ENCODE results near the gene RELN. TPM values are rescaled to one million over a fixed set of nuclear protein-coding genes. Genes with fewer than 3 reads are reported as not detected.

Gene RELN
- total and polyA plus RNA-seq, 2 of the 13 experiments (the other 11 are each of a cell fraction or from before 2014, with no cell fraction given): 315 to 332 TPM

DNA sequence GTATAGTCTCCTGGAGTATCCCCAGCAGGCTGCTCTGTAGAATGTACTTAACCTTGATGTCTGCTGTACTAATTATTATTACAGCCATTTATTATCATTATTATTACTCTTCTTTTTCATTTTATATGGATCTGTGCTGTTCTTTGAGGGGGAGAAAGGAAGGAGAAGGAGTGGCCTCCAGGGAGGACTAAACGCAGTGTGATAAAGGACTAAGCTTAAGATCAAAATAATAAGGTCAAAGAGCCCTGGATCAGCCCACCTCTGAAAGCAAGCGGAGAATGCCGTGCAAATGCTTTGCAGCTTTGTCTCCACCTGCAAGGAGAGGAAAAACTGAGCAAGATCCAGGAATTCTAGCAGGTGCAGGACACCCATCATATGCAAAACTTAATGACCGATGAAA is 65.3 kb downstream of the RELN start:
- no peak overlapping the region for H3K4me2 ChIP-seq (ENCODE audit: low read depth, low read length)

DNA sequence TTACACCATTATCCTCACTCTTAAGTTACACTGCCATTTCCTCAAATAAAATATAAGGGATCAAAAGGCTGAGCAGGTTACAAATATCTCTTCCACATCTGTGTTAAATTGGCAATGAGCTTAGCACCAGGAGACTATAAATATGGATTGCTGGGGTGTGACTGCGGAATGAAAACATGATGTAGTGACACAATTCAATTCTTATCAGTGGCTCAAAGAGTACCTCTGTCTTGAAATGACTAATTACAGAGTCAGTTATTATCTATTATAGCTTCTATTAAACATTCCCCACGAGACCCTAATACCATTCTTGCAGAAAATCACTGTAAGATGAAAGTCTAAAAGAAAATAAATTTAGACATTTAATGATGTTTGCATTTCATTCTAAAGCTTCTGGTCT is 67.1 kb downstream of the RELN start:
- no peak overlapping the region for H2AFZ ChIP-seq (ENCODE audit: low read length)
- H3K79me2 ChIP-seq (ENCODE audit: insufficient read depth, low read length): peaks cover 3% of the 10 kb centered on the region
- 74% methylated on average over 2 of the region's 2 CpGs for WGBS (ENCODE audit: low lambda C conversion rate)
- H3K27me3 ChIP-seq (ENCODE audit: control insufficient read depth in 1 of 2, insufficient read depth in 2 of 2, low read length in 2 of 2): no peaks in the 10 kb centered on the region
- no peaks in the 10 kb centered on the region for H3K9me3 ChIP-seq (ENCODE audit: low read length)
- no peak overlapping the region for H3K4me3 ChIP-seq (replicated peaks in 1 of 3; ENCODE audit: insufficient read depth in 1 of 3, low read depth in 2 of 3, low read length in 3 of 3)
- H3K27ac ChIP-seq (ENCODE audit: extremely low read length, insufficient read depth, low read length): no peak overlapping the region
- no peak overlapping the region for H3K9ac ChIP-seq (ENCODE audit: insufficient read depth, low read depth, low read length)
- H3K4me1 ChIP-seq (ENCODE audit: insufficient read depth, low read length): no peaks in the 10 kb centered on the region
- intact Hi-C loops (cut with micrococcal nuclease; ENCODE audit: unreplicated experiment): no loop called here
- POLR2A ChIA-PET: no interaction called here
- BruUV-seq (replicated peaks): no TSS peak
- no peak overlapping the region for H3K4me2 ChIP-seq (ENCODE audit: low read depth, low read length)
- CTCF ChIA-PET (ENCODE audit: low intra/inter-chr PET ratio, low total read pairs): no interaction called here
- DNase-seq (ENCODE audit: low spot score): no peak
- no peaks in the 10 kb centered on the region; a peak in 3 of 5 replicates for H3K36me3 ChIP-seq (replicated peaks in 1 of 2; ENCODE audit: control insufficient read depth in 1 of 2, insufficient read depth in 2 of 2, low read length in 2 of 2)
- no peak for ATAC-seq
- no peak for FAIRE-seq
- H4K20me1 ChIP-seq (ENCODE audit: insufficient read depth, low read length): peaks cover 7% of the 10 kb centered on the region; the same call in 1 of the 2 replicates
- in situ Hi-C loops (cut with HindIII; ENCODE audit: extremely low pct_ligation_motif_present, low pct_unique_long_range_greater_than_20kb): no loop called here
- TF ChIP-seq, protein P1, sequence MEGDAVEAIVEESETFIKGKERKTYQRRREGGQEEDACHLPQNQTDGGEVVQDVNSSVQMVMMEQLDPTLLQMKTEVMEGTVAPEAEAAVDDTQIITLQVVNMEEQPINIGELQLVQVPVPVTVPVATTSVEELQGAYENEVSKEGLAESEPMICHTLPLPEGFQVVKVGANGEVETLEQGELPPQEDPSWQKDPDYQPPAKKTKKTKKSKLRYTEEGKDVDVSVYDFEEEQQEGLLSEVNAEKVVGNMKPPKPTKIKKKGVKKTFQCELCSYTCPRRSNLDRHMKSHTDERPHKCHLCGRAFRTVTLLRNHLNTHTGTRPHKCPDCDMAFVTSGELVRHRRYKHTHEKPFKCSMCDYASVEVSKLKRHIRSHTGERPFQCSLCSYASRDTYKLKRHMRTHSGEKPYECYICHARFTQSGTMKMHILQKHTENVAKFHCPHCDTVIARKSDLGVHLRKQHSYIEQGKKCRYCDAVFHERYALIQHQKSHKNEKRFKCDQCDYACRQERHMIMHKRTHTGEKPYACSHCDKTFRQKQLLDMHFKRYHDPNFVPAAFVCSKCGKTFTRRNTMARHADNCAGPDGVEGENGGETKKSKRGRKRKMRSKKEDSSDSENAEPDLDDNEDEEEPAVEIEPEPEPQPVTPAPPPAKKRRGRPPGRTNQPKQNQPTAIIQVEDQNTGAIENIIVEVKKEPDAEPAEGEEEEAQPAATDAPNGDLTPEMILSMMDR (CRISPR knock-in tag; IDR thresholded peaks at IDR 0.05): no peak
- no peak for TF ChIP-seq TAF15 (IDR thresholded peaks at IDR 0.05; ENCODE audit: low read depth, low read length, poor library complexity, severe bottlenecking)
- TF ChIP-seq NFE2L1 (CRISPR knock-in tag; IDR thresholded peaks at IDR 0.05; ENCODE audit: borderline replicate concordance): no peak
- TF ChIP-seq, protein P2, sequence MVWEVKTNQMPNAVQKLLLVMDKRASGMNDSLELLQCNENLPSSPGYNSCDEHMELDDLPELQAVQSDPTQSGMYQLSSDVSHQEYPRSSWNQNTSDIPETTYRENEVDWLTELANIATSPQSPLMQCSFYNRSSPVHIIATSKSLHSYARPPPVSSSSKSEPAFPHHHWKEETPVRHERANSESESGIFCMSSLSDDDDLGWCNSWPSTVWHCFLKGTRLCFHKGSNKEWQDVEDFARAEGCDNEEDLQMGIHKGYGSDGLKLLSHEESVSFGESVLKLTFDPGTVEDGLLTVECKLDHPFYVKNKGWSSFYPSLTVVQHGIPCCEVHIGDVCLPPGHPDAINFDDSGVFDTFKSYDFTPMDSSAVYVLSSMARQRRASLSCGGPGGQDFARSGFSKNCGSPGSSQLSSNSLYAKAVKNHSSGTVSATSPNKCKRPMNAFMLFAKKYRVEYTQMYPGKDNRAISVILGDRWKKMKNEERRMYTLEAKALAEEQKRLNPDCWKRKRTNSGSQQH (CRISPR knock-in tag; IDR thresholded peaks at IDR 0.05; ENCODE audit: low read depth): no peak
- TF ChIP-seq ZNF616 (CRISPR knock-in tag; IDR thresholded peaks at IDR 0.05; ENCODE audit: low read depth): no peak
- no peak for TF ChIP-seq PCBP2 (optimal IDR thresholded peaks at IDR 0.05; ENCODE audit: low read depth, low read length, poor library complexity, severe bottlenecking)
- TF ChIP-seq ZNF350 (CRISPR knock-in tag; IDR thresholded peaks at IDR 0.05; ENCODE audit: borderline replicate concordance, low read depth): no peak
- no peak for TF ChIP-seq FOXC1 (CRISPR knock-in tag; IDR thresholded peaks at IDR 0.05; ENCODE audit: borderline replicate concordance)
- TF ChIP-seq, protein P3, sequence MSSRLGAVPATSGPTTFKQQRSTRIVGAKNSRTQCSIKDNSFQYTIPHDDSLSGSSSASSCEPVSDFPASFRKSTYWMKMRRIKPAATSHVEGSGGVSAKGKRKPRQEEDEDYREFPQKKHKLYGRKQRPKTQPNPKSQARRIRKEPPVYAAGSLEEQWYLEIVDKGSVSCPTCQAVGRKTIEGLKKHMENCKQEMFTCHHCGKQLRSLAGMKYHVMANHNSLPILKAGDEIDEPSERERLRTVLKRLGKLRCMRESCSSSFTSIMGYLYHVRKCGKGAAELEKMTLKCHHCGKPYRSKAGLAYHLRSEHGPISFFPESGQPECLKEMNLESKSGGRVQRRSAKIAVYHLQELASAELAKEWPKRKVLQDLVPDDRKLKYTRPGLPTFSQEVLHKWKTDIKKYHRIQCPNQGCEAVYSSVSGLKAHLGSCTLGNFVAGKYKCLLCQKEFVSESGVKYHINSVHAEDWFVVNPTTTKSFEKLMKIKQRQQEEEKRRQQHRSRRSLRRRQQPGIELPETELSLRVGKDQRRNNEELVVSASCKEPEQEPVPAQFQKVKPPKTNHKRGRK (CRISPR knock-in tag; IDR thresholded peaks at IDR 0.05): no peak
- TF ChIP-seq NR1H2 (CRISPR knock-in tag; IDR thresholded peaks at IDR 0.05; ENCODE audit: borderline replicate concordance, low read depth): no peak

More for the DNA sequence above, 65.3 kb downstream of the RELN start:
- intact Hi-C loops (cut with micrococcal nuclease; ENCODE audit: unreplicated experiment) (no loop called here), in situ Hi-C loops (cut with HindIII; ENCODE audit: extremely low pct_ligation_motif_present, low pct_unique_long_range_greater_than_20kb) (no loop called here)
- Histone ChIP-seq H2AFZ (ENCODE audit: low read length) (no peak overlapping the region), H3K79me2 (ENCODE audit: insufficient read depth, low read length) (peaks cover 6% of the 10 kb centered on the region), H3K9ac (ENCODE audit: insufficient read depth, low read depth, low read length) (no peak overlapping the region), H4K20me1 (ENCODE audit: insufficient read depth, low read length) (no peaks in the 10 kb centered on the region; the same call in 1 of the 2 replicates), H3K36me3 (replicated peaks in 1 of 2; ENCODE audit: control insufficient read depth in 1 of 2, insufficient read depth in 2 of 2, low read length in 2 of 2) (no peaks in the 10 kb centered on the region; a peak in 1 of 5 replicates), H3K27ac (ENCODE audit: extremely low read length, insufficient read depth, low read length) (no peak overlapping the region), H3K4me1 (ENCODE audit: insufficient read depth, low read length) (no peaks in the 10 kb centered on the region), H3K4me3 (replicated peaks in 1 of 3; ENCODE audit: insufficient read depth in 1 of 3, low read depth in 2 of 3, low read length in 3 of 3) (no peak overlapping the region), H3K9me3 (ENCODE audit: low read length) (no peaks in the 10 kb centered on the region), H3K27me3 (ENCODE audit: control insufficient read depth in 1 of 2, insufficient read depth in 2 of 2, low read length in 2 of 2) (no peaks in the 10 kb centered on the region)
- TF ChIP-seq, protein P4, sequence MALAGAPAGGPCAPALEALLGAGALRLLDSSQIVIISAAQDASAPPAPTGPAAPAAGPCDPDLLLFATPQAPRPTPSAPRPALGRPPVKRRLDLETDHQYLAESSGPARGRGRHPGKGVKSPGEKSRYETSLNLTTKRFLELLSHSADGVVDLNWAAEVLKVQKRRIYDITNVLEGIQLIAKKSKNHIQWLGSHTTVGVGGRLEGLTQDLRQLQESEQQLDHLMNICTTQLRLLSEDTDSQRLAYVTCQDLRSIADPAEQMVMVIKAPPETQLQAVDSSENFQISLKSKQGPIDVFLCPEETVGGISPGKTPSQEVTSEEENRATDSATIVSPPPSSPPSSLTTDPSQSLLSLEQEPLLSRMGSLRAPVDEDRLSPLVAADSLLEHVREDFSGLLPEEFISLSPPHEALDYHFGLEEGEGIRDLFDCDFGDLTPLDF (CRISPR knock-in tag; IDR thresholded peaks at IDR 0.05): no peak
- TF ChIP-seq RBM22 (optimal IDR thresholded peaks at IDR 0.05; ENCODE audit: low read length): peak; percentile 47
- FAIRE-seq: no peak
- ATAC-seq: no peak
- no peak for DNase-seq (ENCODE audit: low spot score)
- 70% methylated on average over 4 of the region's 4 CpGs for WGBS (ENCODE audit: low lambda C conversion rate)
- POLR2A ChIA-PET: no interaction called here
- BruUV-seq (replicated peaks): no TSS peak
- CTCF ChIA-PET (ENCODE audit: low intra/inter-chr PET ratio, low total read pairs): no interaction called here
